ENCODE measurements around the gene HAUS6. TPM values are rescaled to one million over a fixed set of nuclear protein-coding genes. Genes with fewer than 3 reads are reported as not detected.

HAUS6 gene
- total and polyA plus RNA-seq, 2 of the 13 experiments (the other 11 are each of a cell fraction or from before 2014, with no cell fraction given): 9.8 to 31.1 TPM

DNA sequence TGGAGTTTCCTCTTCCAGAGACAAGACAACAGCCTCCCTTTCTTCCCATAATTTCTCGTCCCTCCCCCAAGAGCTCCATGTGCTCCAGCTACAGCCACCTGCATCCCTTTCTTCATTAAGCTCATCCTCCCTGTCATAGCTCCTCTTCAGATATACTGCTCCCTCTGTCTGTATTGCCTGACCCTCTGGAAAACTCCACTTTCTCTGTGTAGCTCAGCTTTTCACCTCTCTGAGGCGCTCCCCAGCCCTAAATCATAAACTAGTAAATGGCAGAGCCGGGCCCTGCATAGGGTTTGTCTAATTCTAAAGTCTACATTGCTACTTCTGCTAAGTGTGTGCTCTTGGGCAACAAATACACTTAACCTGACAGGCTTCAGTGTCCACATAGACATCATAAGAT lies 33.4 kb upstream of the HAUS6 start:
- BruUV-seq (replicated peaks): no TSS peak

More for the DNA sequence above, 33.4 kb upstream of the HAUS6 start:
- TF ChIP-seq SIX4 (CRISPR knock-in tag; IDR thresholded peaks at IDR 0.05): no peak
- no peak for TF ChIP-seq HHEX (CRISPR knock-in tag; IDR thresholded peaks at IDR 0.05)
- TF ChIP-seq, protein P1, sequence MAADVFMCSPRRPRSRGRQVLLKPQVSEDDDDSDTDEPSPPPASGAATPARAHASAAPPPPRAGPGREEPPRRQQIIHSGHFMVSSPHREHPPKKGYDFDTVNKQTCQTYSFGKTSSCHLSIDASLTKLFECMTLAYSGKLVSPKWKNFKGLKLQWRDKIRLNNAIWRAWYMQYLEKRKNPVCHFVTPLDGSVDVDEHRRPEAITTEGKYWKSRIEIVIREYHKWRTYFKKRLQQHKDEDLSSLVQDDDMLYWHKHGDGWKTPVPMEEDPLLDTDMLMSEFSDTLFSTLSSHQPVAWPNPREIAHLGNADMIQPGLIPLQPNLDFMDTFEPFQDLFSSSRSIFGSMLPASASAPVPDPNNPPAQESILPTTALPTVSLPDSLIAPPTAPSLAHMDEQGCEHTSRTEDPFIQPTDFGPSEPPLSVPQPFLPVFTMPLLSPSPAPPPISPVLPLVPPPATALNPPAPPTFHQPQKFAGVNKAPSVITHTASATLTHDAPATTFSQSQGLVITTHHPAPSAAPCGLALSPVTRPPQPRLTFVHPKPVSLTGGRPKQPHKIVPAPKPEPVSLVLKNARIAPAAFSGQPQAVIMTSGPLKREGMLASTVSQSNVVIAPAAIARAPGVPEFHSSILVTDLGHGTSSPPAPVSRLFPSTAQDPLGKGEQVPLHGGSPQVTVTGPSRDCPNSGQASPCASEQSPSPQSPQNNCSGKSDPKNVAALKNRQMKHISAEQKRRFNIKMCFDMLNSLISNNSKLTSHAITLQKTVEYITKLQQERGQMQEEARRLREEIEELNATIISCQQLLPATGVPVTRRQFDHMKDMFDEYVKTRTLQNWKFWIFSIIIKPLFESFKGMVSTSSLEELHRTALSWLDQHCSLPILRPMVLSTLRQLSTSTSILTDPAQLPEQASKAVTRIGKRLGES (CRISPR knock-in tag; IDR thresholded peaks at IDR 0.05; ENCODE audit: borderline replicate concordance): no peak
- TF ChIP-seq ZBTB8A (CRISPR knock-in tag; IDR thresholded peaks at IDR 0.05; ENCODE audit: borderline replicate concordance, low read depth): no peak
- TF ChIP-seq STAG1 (CRISPR knock-in tag; IDR thresholded peaks at IDR 0.05): 0 out of 2 replicates have a peak, but pooled peaks have one; percentile 13
- no peak for TF ChIP-seq SKI (IDR thresholded peaks at IDR 0.05; ENCODE audit: partially characterized antibody)
- TF ChIP-seq, protein P2, sequence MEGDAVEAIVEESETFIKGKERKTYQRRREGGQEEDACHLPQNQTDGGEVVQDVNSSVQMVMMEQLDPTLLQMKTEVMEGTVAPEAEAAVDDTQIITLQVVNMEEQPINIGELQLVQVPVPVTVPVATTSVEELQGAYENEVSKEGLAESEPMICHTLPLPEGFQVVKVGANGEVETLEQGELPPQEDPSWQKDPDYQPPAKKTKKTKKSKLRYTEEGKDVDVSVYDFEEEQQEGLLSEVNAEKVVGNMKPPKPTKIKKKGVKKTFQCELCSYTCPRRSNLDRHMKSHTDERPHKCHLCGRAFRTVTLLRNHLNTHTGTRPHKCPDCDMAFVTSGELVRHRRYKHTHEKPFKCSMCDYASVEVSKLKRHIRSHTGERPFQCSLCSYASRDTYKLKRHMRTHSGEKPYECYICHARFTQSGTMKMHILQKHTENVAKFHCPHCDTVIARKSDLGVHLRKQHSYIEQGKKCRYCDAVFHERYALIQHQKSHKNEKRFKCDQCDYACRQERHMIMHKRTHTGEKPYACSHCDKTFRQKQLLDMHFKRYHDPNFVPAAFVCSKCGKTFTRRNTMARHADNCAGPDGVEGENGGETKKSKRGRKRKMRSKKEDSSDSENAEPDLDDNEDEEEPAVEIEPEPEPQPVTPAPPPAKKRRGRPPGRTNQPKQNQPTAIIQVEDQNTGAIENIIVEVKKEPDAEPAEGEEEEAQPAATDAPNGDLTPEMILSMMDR (CRISPR knock-in tag; IDR thresholded peaks at IDR 0.05): 0 out of 2 replicates have a peak, but pooled peaks have one; percentile 6
- TF ChIP-seq, protein P3, sequence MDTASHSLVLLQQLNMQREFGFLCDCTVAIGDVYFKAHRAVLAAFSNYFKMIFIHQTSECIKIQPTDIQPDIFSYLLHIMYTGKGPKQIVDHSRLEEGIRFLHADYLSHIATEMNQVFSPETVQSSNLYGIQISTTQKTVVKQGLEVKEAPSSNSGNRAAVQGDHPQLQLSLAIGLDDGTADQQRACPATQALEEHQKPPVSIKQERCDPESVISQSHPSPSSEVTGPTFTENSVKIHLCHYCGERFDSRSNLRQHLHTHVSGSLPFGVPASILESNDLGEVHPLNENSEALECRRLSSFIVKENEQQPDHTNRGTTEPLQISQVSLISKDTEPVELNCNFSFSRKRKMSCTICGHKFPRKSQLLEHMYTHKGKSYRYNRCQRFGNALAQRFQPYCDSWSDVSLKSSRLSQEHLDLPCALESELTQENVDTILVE (CRISPR knock-in tag; IDR thresholded peaks at IDR 0.05): no peak
- TF ChIP-seq, protein P4, sequence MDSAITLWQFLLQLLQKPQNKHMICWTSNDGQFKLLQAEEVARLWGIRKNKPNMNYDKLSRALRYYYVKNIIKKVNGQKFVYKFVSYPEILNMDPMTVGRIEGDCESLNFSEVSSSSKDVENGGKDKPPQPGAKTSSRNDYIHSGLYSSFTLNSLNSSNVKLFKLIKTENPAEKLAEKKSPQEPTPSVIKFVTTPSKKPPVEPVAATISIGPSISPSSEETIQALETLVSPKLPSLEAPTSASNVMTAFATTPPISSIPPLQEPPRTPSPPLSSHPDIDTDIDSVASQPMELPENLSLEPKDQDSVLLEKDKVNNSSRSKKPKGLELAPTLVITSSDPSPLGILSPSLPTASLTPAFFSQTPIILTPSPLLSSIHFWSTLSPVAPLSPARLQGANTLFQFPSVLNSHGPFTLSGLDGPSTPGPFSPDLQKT (CRISPR knock-in tag; IDR thresholded peaks at IDR 0.05; ENCODE audit: borderline replicate concordance): no peak
- no peak for TF ChIP-seq CEBPB (IDR thresholded peaks at IDR 0.05; ENCODE audit: borderline replicate concordance, low read depth, low read length)
- Histone ChIP-seq H3K4me1 (ENCODE audit: insufficient read depth, low read length) (peaks cover 54% of the 10 kb centered on the region), H3K9ac (ENCODE audit: insufficient read depth, low read depth, low read length) (no peak overlapping the region), H3K4me3 (replicated peaks in 1 of 3; ENCODE audit: insufficient read depth in 1 of 3, low read depth in 2 of 3, low read length in 3 of 3) (no peak overlapping the region), H3K27me3 (ENCODE audit: control insufficient read depth in 1 of 2, insufficient read depth in 2 of 2, low read length in 2 of 2) (no peaks in the 10 kb centered on the region), H3K4me2 (ENCODE audit: low read depth, low read length) (no peak overlapping the region), H4K20me1 (ENCODE audit: insufficient read depth, low read length) (no peaks in the 10 kb centered on the region), H3K9me3 (ENCODE audit: low read length) (no peaks in the 10 kb centered on the region), H2AFZ (ENCODE audit: low read length) (no peak overlapping the region), H3K79me2 (ENCODE audit: insufficient read depth, low read length) (no peaks in the 10 kb centered on the region), H3K36me3 (replicated peaks in 1 of 2; ENCODE audit: control insufficient read depth in 1 of 2, insufficient read depth in 2 of 2, low read length in 2 of 2) (no peaks in the 10 kb centered on the region), H3K27ac (ENCODE audit: extremely low read length, insufficient read depth, low read length) (no peak overlapping the region)
- 67% methylated on average over 3 of the region's 3 CpGs for WGBS (ENCODE audit: low lambda C conversion rate)
- POLR2A ChIA-PET: interaction anchor here (1.0 kb wide), 1 partner anchor 7 kb away, joined by 3 read pairs; no protein-coding TSS in a partner anchor
- DNase-seq (ENCODE audit: low spot score) (no peak), FAIRE-seq (no peak), ATAC-seq (peak; percentile 74)
- CTCF ChIA-PET (ENCODE audit: low intra/inter-chr PET ratio, low total read pairs): no interaction called here
- intact Hi-C loops (cut with micrococcal nuclease; ENCODE audit: unreplicated experiment): no loop called here
- in situ Hi-C loops (cut with HindIII; ENCODE audit: extremely low pct_ligation_motif_present, low pct_unique_long_range_greater_than_20kb): no loop called here

All from HepG2 (cell line).